ENCODE data around the gene SH3PXD2B. TPM values are rescaled to one million over a fixed set of nuclear protein-coding genes. Genes with fewer than 3 reads are reported as not detected.
A peak's percentile ranks its signal among the peaks of the same experiment; 100 is the strongest.

The SH3PXD2B gene
- total and polyA plus RNA-seq, 2 of the 13 experiments (the other 11 are each of a cell fraction or from before 2014, with no cell fraction given): 3.4 to 4.6 TPM

DNA sequence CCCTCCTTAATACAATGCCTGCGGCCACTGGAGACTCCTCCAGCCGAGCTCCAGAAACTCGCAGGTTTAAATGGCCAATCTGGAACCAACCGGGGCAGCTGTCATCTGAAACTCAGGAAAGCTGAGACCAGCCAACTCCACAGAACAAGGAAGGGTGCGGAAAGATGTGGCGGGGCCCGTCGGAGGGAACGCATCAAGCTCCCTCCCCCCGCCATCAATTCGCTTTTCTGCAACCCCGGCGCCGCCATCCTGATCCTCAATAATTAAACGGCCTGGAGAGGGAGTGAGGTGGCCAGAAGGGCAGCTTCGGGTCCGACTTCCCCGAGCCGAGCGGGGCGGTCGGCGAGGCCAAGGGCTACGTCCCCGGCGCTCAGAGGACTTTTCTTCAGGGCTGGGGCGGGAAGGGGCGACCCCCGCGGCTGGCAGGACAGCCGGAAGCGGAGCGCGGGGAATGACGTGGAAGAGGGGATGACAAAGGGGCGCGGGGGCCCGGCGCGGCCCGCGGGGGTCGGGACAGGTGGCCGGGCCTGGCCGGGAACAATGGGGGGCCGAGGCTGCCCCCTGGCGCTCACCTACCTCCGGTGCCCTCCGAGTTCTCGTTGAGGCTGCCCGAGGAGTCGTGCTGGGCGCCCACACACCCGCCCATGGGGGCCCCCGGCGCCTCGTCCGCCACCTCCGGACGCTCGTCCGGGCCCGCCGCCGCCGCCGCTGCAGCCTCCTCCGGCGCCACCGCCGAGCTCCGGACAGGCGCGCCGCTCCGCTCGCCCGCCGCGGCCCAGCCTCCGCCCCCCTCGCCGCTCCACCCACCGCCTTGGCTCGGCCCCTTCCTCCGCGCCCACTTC, 171.1 kb downstream of the SH3PXD2B start, which contains the start of gene UBTD2 (continued):
- TF ChIP-seq, protein P1, sequence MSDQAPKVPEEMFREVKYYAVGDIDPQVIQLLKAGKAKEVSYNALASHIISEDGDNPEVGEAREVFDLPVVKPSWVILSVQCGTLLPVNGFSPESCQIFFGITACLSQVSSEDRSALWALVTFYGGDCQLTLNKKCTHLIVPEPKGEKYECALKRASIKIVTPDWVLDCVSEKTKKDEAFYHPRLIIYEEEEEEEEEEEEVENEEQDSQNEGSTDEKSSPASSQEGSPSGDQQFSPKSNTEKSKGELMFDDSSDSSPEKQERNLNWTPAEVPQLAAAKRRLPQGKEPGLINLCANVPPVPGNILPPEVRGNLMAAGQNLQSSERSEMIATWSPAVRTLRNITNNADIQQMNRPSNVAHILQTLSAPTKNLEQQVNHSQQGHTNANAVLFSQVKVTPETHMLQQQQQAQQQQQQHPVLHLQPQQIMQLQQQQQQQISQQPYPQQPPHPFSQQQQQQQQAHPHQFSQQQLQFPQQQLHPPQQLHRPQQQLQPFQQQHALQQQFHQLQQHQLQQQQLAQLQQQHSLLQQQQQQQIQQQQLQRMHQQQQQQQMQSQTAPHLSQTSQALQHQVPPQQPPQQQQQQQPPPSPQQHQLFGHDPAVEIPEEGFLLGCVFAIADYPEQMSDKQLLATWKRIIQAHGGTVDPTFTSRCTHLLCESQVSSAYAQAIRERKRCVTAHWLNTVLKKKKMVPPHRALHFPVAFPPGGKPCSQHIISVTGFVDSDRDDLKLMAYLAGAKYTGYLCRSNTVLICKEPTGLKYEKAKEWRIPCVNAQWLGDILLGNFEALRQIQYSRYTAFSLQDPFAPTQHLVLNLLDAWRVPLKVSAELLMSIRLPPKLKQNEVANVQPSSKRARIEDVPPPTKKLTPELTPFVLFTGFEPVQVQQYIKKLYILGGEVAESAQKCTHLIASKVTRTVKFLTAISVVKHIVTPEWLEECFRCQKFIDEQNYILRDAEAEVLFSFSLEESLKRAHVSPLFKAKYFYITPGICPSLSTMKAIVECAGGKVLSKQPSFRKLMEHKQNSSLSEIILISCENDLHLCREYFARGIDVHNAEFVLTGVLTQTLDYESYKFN (CRISPR knock-in tag; conservative IDR thresholded peaks at IDR 0.05): 0 out of 2 replicates have a peak, but pooled peaks have one; percentile 43
- TF ChIP-seq, protein P2, sequence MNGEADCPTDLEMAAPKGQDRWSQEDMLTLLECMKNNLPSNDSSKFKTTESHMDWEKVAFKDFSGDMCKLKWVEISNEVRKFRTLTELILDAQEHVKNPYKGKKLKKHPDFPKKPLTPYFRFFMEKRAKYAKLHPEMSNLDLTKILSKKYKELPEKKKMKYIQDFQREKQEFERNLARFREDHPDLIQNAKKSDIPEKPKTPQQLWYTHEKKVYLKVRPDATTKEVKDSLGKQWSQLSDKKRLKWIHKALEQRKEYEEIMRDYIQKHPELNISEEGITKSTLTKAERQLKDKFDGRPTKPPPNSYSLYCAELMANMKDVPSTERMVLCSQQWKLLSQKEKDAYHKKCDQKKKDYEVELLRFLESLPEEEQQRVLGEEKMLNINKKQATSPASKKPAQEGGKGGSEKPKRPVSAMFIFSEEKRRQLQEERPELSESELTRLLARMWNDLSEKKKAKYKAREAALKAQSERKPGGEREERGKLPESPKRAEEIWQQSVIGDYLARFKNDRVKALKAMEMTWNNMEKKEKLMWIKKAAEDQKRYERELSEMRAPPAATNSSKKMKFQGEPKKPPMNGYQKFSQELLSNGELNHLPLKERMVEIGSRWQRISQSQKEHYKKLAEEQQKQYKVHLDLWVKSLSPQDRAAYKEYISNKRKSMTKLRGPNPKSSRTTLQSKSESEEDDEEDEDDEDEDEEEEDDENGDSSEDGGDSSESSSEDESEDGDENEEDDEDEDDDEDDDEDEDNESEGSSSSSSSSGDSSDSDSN (CRISPR knock-in tag; IDR thresholded peaks at IDR 0.05): peak; percentile 82; the same call in 1 of the 2 replicates
- TF ChIP-seq, protein P3, sequence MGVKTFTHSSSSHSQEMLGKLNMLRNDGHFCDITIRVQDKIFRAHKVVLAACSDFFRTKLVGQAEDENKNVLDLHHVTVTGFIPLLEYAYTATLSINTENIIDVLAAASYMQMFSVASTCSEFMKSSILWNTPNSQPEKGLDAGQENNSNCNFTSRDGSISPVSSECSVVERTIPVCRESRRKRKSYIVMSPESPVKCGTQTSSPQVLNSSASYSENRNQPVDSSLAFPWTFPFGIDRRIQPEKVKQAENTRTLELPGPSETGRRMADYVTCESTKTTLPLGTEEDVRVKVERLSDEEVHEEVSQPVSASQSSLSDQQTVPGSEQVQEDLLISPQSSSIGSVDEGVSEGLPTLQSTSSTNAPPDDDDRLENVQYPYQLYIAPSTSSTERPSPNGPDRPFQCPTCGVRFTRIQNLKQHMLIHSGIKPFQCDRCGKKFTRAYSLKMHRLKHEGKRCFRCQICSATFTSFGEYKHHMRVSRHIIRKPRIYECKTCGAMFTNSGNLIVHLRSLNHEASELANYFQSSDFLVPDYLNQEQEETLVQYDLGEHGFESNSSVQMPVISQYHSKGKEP (CRISPR knock-in tag; IDR thresholded peaks at IDR 0.05): no peak
- TF ChIP-seq PAX8 (CRISPR knock-in tag; IDR thresholded peaks at IDR 0.05; ENCODE audit: borderline replicate concordance) (no peak), ZNF205 (CRISPR knock-in tag; IDR thresholded peaks at IDR 0.05) (no peak), TARDBP (CRISPR knock-in tag; IDR thresholded peaks at IDR 0.05) (no peak), ZNF672 (CRISPR knock-in tag; IDR thresholded peaks at IDR 0.05) (no peak), ZNF564 (CRISPR knock-in tag; IDR thresholded peaks at IDR 0.05) (no peak), ZNF354B (CRISPR knock-in tag; IDR thresholded peaks at IDR 0.05) (no peak), TBL1XR1 (IDR thresholded peaks at IDR 0.05; ENCODE audit: borderline replicate concordance, low read length, partially characterized antibody) (no peak), NFATC3 (CRISPR knock-in tag; IDR thresholded peaks at IDR 0.05) (no peak), KMT2A (CRISPR knock-in tag; IDR thresholded peaks at IDR 0.05) (peak; percentile 84; the same call in 1 of the 2 replicates)
- TF ChIP-seq, protein P4, sequence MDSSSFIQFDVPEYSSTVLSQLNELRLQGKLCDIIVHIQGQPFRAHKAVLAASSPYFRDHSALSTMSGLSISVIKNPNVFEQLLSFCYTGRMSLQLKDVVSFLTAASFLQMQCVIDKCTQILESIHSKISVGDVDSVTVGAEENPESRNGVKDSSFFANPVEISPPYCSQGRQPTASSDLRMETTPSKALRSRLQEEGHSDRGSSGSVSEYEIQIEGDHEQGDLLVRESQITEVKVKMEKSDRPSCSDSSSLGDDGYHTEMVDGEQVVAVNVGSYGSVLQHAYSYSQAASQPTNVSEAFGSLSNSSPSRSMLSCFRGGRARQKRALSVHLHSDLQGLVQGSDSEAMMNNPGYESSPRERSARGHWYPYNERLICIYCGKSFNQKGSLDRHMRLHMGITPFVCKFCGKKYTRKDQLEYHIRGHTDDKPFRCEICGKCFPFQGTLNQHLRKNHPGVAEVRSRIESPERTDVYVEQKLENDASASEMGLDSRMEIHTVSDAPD (CRISPR knock-in tag; IDR thresholded peaks at IDR 0.05): no peak
- TF ChIP-seq, protein P5, sequence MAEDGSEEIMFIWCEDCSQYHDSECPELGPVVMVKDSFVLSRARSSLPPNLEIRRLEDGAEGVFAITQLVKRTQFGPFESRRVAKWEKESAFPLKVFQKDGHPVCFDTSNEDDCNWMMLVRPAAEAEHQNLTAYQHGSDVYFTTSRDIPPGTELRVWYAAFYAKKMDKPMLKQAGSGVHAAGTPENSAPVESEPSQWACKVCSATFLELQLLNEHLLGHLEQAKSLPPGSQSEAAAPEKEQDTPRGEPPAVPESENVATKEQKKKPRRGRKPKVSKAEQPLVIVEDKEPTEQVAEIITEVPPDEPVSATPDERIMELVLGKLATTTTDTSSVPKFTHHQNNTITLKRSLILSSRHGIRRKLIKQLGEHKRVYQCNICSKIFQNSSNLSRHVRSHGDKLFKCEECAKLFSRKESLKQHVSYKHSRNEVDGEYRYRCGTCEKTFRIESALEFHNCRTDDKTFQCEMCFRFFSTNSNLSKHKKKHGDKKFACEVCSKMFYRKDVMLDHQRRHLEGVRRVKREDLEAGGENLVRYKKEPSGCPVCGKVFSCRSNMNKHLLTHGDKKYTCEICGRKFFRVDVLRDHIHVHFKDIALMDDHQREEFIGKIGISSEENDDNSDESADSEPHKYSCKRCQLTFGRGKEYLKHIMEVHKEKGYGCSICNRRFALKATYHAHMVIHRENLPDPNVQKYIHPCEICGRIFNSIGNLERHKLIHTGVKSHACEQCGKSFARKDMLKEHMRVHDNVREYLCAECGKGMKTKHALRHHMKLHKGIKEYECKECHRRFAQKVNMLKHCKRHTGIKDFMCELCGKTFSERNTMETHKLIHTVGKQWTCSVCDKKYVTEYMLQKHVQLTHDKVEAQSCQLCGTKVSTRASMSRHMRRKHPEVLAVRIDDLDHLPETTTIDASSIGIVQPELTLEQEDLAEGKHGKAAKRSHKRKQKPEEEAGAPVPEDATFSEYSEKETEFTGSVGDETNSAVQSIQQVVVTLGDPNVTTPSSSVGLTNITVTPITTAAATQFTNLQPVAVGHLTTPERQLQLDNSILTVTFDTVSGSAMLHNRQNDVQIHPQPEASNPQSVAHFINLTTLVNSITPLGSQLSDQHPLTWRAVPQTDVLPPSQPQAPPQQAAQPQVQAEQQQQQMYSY (CRISPR knock-in tag; IDR thresholded peaks at IDR 0.05): 0 out of 2 replicates have a peak, but pooled peaks have one; percentile 22
